Parathyroid adenoma (tissue), 2 donors: ENCODE results near the gene DNASE1L2.

Experiments used
- H2AFZ ChIP-seq: fragments of 300-600 bp; sonication (generic); one replicate; pipeline ENCODE4 v1.7.0; 2017; ENCODE audit warnings: antibody characterized with exemption, mild to moderate bottlenecking
- H3K27ac ChIP-seq: fragments of 300-600 bp; sonication (generic); one replicate; pipeline ENCODE4 v1.7.0; 2017
- H3K27me3 ChIP-seq: fragments of 300-600 bp; sonication (generic); one replicate; pipeline ENCODE4 v1.7.0; 2017; ENCODE audit warnings: low read length; ENCODE audit not compliant: control insufficient read depth, insufficient read depth
- H3K36me3 ChIP-seq: fragments of 300-600 bp; sonication (generic); one replicate; pipeline ENCODE4 v1.7.0; 2017; ENCODE audit warnings: low read length; ENCODE audit not compliant: control insufficient read depth, insufficient read depth
- H3K4me1 ChIP-seq: fragments of 300-600 bp; sonication (generic); one replicate; pipeline ENCODE4 v1.7.0; 2017; ENCODE audit warnings: control low read depth
- H3K4me2 ChIP-seq: fragments of 300-600 bp; sonication (generic); one replicate; pipeline ENCODE4 v1.7.0; 2017; ENCODE audit warnings: low read length
- H3K4me3 ChIP-seq: fragments of 300-600 bp; sonication (generic); one replicate; pipeline ENCODE4 v1.7.0; 2017; ENCODE audit warnings: low read depth, low read length
- H3K79me2 ChIP-seq: fragments of 300-600 bp; sonication (generic); one replicate; pipeline ENCODE4 v1.7.0; 2017; ENCODE audit warnings: control low read depth
- H3K9ac ChIP-seq: fragments of 300-600 bp; sonication (generic); one replicate; pipeline ENCODE4 v1.7.0; 2017; ENCODE audit warnings: mild to moderate bottlenecking
- H3K9me3 ChIP-seq: fragments of 300-600 bp; sonication (generic); one replicate; pipeline ENCODE4 v1.7.0; 2017; ENCODE audit warnings: low read length; ENCODE audit not compliant: control insufficient read depth
- TF ChIP-seq, protein P1 (sequence below): fragments of 300-600 bp; sonication (generic); IDR thresholded peaks from one replicate; pipeline ENCODE4 v1.7.0; 2017; ENCODE audit warnings: antibody characterized with exemption, mild to moderate bottlenecking
- donor health status: primary hyperparathyroidism.

The DNASE1L2 gene

DNA sequence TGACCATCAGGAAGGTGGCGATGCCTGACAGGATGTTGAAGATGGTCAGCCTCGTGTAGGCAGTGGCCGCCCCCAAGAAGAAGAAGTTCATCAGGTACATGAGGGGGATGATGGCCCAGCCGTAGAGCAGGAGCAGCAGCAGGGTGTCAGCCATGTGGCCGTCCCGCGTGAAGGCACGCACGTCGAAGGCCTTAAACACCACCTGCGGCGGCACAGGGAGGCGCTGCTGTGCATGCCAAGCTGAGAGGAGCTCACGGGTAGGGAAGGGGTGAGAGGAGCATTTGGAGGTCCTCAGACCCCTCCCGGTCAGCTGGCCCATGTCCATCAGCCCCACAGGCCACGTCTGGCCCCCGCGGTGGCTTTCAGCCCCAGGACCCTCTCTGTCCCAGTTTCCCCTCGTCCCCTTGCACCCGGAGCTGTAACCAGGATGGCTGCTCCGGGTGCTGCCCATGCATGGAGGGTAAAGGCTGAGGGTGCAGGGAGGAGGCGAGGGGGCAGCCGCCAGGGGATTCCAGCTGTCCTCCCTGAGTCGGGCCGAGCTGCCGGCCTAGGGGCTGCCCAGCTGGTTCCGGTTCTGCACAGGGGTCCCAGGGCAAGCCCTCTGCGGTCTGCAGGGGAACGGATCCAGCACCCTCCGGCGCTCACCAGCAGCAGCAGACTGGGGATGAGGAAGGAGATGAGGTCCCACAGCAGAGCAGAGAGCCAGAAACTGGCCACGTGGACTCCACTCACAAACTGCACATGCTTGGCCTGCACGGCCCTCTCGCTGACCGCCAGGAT lies 48.7 kb downstream of the DNASE1L2 start:
- Histone ChIP-seq H3K27me3 (no peaks in the 10 kb centered on the region), H2AFZ (no peak overlapping the region), H3K27ac (no peak overlapping the region), H3K9ac (no peak overlapping the region), H3K9me3 (no peaks in the 10 kb centered on the region), H3K4me1 (no peaks in the 10 kb centered on the region), H3K79me2 (no peaks in the 10 kb centered on the region), H3K4me2 (no peak overlapping the region), H3K36me3 (no peaks in the 10 kb centered on the region), H3K4me3 (no peak overlapping the region)
- TF ChIP-seq, protein P1, sequence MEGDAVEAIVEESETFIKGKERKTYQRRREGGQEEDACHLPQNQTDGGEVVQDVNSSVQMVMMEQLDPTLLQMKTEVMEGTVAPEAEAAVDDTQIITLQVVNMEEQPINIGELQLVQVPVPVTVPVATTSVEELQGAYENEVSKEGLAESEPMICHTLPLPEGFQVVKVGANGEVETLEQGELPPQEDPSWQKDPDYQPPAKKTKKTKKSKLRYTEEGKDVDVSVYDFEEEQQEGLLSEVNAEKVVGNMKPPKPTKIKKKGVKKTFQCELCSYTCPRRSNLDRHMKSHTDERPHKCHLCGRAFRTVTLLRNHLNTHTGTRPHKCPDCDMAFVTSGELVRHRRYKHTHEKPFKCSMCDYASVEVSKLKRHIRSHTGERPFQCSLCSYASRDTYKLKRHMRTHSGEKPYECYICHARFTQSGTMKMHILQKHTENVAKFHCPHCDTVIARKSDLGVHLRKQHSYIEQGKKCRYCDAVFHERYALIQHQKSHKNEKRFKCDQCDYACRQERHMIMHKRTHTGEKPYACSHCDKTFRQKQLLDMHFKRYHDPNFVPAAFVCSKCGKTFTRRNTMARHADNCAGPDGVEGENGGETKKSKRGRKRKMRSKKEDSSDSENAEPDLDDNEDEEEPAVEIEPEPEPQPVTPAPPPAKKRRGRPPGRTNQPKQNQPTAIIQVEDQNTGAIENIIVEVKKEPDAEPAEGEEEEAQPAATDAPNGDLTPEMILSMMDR = no peak

DNA sequence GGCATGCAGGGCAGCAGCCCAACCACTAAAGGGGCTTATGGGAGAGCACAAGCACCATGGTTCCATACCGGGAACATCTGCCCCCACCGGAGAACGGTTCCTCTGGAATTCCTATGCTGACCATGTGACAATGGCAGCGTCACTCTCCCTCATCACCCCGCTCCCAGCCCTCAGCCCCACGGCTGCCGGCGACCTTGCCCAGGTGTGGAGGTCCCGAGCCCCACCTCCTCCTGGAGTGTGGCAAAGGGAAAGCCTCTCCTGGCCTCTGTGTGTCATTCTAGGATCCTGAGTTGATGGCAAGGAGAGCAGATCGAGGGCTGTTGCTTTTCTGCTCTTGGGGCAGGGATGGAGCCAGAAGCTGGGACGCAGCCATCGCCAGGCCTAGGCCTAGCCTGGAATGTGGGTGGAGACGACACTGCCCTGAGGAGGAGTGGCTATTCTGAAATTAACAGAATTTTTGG lies 49.5 kb downstream of the DNASE1L2 start:
- Histone ChIP-seq H3K36me3 (no peaks in the 10 kb centered on the region), H3K79me2 (no peaks in the 10 kb centered on the region), H2AFZ (no peak overlapping the region), H3K9me3 (no peaks in the 10 kb centered on the region), H3K4me3 (no peak overlapping the region), H3K9ac (no peak overlapping the region), H3K27me3 (no peaks in the 10 kb centered on the region), H3K27ac (no peak overlapping the region), H3K4me1 (no peaks in the 10 kb centered on the region), H3K4me2 (no peak overlapping the region)
- TF ChIP-seq, protein P1 = no peak

DNA sequence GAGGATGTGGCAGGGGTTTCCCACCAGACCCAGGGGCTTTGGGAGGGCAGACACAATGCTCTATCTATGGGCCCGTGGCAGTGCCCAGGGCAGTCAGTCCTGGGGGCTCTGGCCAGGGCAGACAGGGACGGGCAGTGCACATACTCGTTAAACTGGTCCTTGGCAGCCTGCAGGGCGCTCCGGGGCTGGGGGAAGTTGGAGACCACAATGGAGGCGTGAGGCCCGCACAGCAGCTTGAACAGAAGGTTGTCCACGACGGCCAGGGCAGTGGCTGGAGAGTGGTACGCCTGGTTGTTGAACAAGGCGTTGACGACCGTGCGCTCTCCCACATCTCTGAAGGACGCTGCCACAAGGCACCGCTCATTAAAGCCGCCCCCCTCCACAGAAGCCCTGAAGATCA lies 50.3 kb downstream of the DNASE1L2 start:
- Histone ChIP-seq H3K27me3 (no peaks in the 10 kb centered on the region), H3K4me3 (no peak overlapping the region), H2AFZ (no peak overlapping the region), H3K4me1 (no peaks in the 10 kb centered on the region), H3K9me3 (no peaks in the 10 kb centered on the region), H3K9ac (no peak overlapping the region), H3K27ac (no peak overlapping the region), H3K36me3 (no peaks in the 10 kb centered on the region), H3K79me2 (no peaks in the 10 kb centered on the region), H3K4me2 (no peak overlapping the region)
- TF ChIP-seq, protein P1 = no peak

DNA sequence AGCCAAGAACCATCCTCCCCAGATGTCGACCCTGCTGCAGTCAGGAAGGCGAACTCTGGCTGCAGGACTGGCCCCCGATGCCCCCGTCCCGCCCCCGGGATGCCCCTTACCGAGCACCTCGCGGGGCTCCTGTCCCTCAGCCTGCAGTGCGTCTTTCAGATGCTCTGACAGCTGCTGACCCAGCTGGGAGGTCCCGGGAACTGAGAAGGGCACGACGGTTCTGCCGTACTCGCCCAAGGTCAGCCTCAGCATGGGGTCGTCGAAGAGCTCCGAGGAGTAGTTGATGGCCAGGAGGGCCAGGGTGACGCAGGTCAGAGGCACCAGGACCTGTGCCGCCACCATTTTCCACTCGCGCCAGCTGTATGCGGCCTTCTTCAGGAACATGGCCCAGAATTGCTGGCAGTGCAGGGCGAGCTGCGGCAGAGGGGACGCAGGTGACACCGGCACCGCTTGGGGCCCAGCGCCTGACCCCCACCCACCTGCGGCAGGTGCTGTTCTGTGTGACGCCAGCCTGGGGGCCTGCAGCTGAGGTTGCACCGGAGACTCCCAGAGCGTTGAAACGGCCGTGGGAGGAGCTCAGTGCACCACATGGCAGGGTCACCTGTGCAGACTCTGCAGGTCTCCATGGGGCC lies 51.8 kb downstream of the DNASE1L2 start:
- Histone ChIP-seq H3K4me3 (no peak overlapping the region), H3K9me3 (no peaks in the 10 kb centered on the region), H3K27me3 (no peaks in the 10 kb centered on the region), H3K27ac (no peak overlapping the region), H3K4me2 (no peak overlapping the region), H3K9ac (no peak overlapping the region), H2AFZ (no peak overlapping the region), H3K79me2 (no peaks in the 10 kb centered on the region), H3K36me3 (no peaks in the 10 kb centered on the region), H3K4me1 (no peaks in the 10 kb centered on the region)
- TF ChIP-seq, protein P1 = no peak
